Lung microvascular endothelial cell (primary cell): ENCODE measurements around the gene ACTBL2. TPM values are rescaled to one million over a fixed set of nuclear protein-coding genes. Genes with fewer than 3 reads are reported as not detected.
"Not testable (repeated sequence)": the region's sequence is repeated elsewhere in the genome, so short reads cannot be mapped to it uniquely, and the experiment has no call there.

ENCODE experiments used
- DNase-seq, 2 donors: peaks; one replicate each; pipeline versions ENCODE4 v3.0.0 to v3.0.0-alpha.2; 2010; ENCODE audit warnings: low read depth in 2 of 2
- total RNA-seq: library from RNA; depleted of rRNA; stranded (reverse); fragments of >200 nt; gene quantifications from 2 replicates; pipeline ENCODE4 v1.2.1, GENCODE V29; 2014

Gene ACTBL2
- total RNA-seq, result under 0.01 TPM in 1 of 2 replicates, not detected in the other

DNA sequence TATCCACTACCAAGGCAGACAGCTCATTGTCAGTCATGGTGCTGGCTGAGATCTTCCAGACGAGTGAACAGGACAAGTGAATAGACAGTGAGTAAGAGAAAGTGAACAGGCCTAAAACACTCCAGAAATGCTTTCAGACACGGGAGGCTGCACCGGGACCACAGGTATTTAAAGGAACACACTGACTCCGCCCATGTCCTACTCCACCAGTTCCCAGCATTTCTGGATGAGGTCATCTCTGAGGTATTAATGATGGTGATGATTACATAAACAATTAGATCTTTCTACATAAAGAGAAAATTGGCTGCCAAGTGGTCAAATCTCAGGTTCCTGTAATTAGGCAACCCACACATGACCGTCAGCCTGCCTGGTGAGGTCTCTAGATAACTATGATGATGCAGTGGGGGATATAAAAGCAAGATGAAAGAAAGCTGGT lies at the start of gene ACTBL2:
TSS of gene ACTBL2 (minus strand) at position 141 of the 436 bp plus-strand sequence. CDS start at position 37, 104 bp downstream.
- no peak for DNase-seq

DNA sequence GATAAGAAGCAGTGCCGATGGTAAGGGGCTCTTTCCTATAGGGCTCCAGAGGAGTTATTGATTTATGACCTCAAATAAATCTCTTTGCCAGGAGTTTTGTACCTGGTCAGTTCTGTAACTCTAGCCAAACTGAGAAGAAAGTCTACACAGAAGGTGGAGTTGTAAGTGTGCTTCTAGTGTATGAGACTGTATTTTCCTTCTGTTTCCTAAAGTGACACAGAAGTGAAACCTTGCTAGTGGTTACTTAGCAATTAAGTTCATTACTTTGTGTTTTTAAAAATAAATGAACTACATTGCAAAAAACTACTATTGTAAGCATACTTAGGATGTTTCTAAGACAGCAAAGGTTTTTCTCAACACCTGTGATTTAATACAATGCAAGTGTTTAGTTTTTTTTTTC lies 48.7 kb upstream of the ACTBL2 start:
- no peak for DNase-seq

- DNase-seq, result peak in 1 of 2 donors; percentile 5
Observed at GRCh38 chr5:57529864-57530263, 47.3 kb upstream of the ACTBL2 start.

- DNase-seq, result no peak
Observed at GRCh38 chr5:57527870-57528269, 45.3 kb upstream of the ACTBL2 start.

- peak in 1 of 2 donors; percentile 74 for DNase-seq
Observed at GRCh38 chr5:57524348-57525060, 41.9 kb upstream of the ACTBL2 start.

GRCh38 chr5:57522477-57522876 lies 39.9 kb upstream of the ACTBL2 start:
- DNase-seq, result not testable (repeated sequence)

GRCh38 chr5:57518415-57518814 lies 35.8 kb upstream of the ACTBL2 start:
- not testable (repeated sequence) for DNase-seq

DNA sequence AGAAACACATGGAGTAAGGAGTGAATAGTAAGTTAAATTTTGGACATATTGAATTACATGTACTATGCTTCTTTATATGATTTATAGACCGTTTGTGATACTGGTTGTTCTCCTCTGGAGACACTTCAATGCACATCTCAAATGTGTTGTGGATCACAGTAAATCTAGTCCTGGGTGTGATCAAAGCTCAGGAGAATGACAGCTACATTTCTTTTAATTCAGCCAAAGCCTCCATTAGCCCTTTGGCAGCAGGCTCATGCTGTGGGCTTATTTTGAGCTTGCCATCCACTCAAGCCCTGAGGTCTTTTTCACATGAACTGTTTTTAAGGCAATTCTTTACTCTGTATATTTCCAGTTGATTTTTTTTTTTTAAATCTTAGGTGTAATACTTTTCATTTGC lies 34.6 kb upstream of the ACTBL2 start:
- no peak for DNase-seq

GRCh38 chr5:57513785-57514184 lies 31.2 kb upstream of the ACTBL2 start:
- DNase-seq, result no peak

DNA sequence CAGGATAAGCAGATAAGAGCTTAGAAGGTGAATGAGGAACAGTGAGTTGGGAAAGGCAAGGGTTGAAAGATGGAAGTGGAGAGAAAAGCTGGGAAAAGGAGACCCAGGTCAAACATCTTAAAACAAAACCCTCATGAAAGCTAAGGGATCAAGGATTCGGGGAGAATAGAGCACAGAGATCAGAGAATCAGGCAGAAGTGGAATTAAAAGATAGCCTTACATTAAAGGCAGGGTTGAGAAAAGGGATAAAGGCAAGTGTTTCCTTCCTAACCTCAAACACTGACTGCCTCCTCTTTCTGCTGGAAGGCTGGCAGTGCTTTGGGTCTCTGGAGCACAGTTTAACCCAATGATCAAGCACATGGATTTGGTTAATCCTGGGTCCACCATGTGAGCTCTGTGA lies 28.7 kb upstream of the ACTBL2 start:
- DNase-seq, result no peak

- peak in 1 of 2 donors; percentile 63 for DNase-seq
Observed at GRCh38 chr5:57509501-57510260, 27.1 kb upstream of the ACTBL2 start.

GRCh38 chr5:57508211-57508610 lies 25.6 kb upstream of the ACTBL2 start:
- DNase-seq, result no peak

DNA sequence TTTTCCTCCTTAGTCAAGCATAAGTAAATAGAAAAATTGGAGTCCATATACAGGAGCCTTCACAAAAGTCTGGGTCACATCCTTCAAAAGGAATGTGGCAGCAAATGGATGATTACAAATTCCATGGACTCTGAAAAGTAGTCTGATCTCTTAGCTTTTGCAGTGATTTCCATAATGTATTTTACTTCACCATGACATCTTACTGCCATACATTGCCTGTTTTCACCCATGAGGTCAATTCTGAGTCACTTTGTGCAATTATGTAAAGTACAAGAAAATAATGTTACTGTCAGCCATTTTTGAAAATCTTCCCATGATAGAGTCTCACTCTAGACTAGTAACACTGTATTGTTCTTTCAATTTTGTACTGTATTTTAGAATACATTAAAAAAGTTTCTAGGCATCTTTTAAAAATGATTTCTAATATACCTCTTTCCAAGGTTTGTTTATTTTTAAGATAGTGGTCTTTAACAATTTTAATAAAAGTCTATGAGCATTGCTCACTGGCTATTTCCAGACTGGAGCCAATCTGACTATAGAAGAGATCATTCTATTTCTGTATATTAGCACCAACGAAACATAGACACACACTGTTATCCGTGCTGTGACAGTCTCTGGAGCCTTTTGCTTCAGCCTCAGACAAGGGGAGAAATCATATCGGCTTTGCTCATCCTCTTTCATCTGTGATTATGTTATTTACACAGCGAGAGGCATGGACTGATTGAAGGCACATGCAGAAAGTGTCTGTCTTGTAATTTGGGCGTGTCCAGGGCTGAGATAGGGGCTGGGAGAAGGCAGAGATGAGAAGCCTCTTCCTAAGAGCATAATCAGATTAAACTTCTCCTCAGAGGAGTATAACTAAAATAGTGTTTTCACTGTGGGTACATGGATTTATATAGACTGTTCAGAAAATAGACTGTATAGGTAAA lies 22.9 kb upstream of the ACTBL2 start:
- no peak for DNase-seq

- DNase-seq, result no peak
Observed at GRCh38 chr5:57504357-57504756, 21.7 kb upstream of the ACTBL2 start.

GRCh38 chr5:57503433-57503832 lies 20.8 kb upstream of the ACTBL2 start:
- peak; percentile 40 to 91 for DNase-seq

DNA sequence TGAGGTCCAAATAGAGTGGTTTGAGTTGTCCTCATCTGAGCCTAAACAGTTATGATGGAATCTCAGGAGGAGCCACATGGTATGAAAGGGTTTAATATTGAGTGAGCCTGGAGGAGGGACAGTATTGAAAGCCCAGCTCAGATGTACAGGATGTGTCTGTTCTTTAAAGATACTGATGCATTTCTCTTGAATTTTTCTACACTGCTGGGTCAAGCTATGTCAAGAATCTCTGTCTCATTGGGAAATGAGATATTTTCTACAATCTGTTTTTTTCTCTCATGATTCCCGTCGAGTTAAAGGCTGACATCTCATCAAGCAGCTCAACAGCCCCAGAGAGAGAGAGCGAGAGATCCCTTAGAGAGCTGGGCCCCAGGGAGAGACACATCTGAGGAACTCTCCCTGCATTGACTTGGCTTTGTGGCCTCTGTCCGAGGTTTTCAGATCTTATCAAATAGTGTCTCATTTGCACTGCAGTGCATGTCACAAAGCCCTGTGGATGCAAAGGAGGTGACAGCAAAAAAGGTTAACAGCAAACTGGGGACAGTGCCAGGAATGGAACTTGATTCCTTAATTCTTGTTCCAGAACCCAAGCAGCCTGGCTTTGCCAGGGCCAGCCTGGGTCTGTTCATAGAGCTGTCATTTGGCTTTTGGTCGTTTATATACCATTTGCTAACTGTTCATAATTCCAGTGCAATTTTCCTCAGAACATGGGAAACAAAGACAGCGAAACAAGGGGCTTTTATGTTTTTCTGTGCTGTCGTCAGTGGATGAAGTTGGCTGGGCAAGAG lies 19.0 kb upstream of the ACTBL2 start:
- DNase-seq, result peak in 1 of 2 donors; percentile 30

GRCh38 chr5:57499262-57500050 lies 16.8 kb upstream of the ACTBL2 start:
- DNase-seq, result peak; percentile 79 to 87

DNA sequence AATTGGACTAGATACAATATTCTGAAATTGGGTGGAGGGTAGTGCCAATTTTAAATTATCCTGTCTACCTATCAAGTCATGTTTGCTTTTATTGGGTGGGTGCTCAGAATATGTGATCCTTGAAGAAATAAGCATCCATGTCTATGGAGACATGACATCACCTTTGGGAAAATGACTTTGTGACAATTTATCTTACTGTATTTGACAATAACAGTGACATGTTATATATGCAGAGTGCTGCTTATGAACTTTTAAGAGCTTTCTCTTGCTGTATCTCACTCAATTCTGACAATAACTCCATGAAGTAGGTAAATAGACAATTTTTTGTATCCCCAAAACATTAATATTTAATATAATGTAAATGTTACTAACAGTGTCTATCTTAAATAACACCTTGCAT lies 15.1 kb upstream of the ACTBL2 start:
- no peak for DNase-seq

GRCh38 chr5:57495285-57496086 lies 12.9 kb upstream of the ACTBL2 start:
- DNase-seq, result peak; percentile 43 to 50
